GM19324 (cell line): ENCODE data around the gene RHCG.

Experiments
- ATAC-seq: cut with Tn5 transposase; IDR thresholded peaks from one replicate; pipeline ENCODE4 v1.9.1; 2021; ENCODE audit warnings: mild to moderate bottlenecking, moderate library complexity; ENCODE audit not compliant: unreplicated experiment, low FRiP score

Gene RHCG

GRCh38 chr15:89446255-89446891 is 50.0 kb downstream of the RHCG start:
- no peak for ATAC-seq

GRCh38 chr15:89445518-89445917 is 50.9 kb downstream of the RHCG start:
- no peak for ATAC-seq

GRCh38 chr15:89444241-89445225 is 51.9 kb downstream of the RHCG start:
- ATAC-seq: no peak

- no peak for ATAC-seq
Measured at GRCh38 chr15:89443581-89443980, 52.8 kb downstream of the RHCG start.

GRCh38 chr15:89442671-89443307 is 53.6 kb downstream of the RHCG start:
- no peak for ATAC-seq

GRCh38 chr15:89442155-89442554 is 54.2 kb downstream of the RHCG start:
- no peak for ATAC-seq

GRCh38 chr15:89441295-89441812 is 55.0 kb downstream of the RHCG start:
- ATAC-seq: peak; percentile 91

GRCh38 chr15:89439764-89440163 is 56.6 kb downstream of the RHCG start:
- no peak for ATAC-seq

- no peak for ATAC-seq
Measured at GRCh38 chr15:89436560-89437311, 59.6 kb downstream of the RHCG start.

- ATAC-seq: no peak
Measured at GRCh38 chr15:89435362-89435761, 61.0 kb downstream of the RHCG start.

GRCh38 chr15:89433686-89434085 is 62.7 kb downstream of the RHCG start:
- ATAC-seq: no peak

GRCh38 chr15:89430530-89431341 is 65.6 kb downstream of the RHCG start:
- ATAC-seq: peak; percentile 82

GRCh38 chr15:89429986-89430385 is 66.4 kb downstream of the RHCG start:
- ATAC-seq: no peak

GRCh38 chr15:89429023-89429422 is 67.4 kb downstream of the RHCG start:
- ATAC-seq: no peak

- no peak for ATAC-seq
Measured at GRCh38 chr15:89428246-89428645, 68.1 kb downstream of the RHCG start.

GRCh38 chr15:89426500-89426899 is 69.9 kb downstream of the RHCG start:
- no peak for ATAC-seq

- ATAC-seq: no peak
Measured at GRCh38 chr15:89423981-89424380, 72.4 kb downstream of the RHCG start.
